Measurements from ENCODE around the gene MYOF. TPM values are rescaled to one million over a fixed set of nuclear protein-coding genes. Genes with fewer than 3 reads are reported as not detected.

The MYOF gene
- total RNA-seq, 4 donors from 2014 or later: 41.2 to 114 (median 86.9) TPM

DNA sequence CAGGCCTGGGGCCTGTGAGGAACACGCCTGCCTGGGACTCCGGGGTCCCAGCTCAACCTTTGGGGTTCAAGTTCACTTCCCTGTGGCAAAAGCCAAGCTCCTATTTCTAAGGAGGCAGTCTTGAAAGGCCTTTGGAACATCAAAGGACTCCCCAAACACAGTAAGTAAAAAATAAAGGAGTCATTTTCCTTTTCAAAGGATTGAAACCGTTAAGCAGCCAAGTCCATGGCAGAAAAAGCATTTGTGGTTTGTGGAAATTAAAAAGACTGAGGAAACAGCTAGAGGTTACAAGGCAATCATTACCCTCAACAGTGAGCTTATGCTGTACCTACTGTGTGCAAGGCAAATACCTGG, 200.8 kb downstream of the MYOF start:
- intact Hi-C loops (cut with DNase I; ENCODE audit: low total_unique reads): no loop called here

DNA sequence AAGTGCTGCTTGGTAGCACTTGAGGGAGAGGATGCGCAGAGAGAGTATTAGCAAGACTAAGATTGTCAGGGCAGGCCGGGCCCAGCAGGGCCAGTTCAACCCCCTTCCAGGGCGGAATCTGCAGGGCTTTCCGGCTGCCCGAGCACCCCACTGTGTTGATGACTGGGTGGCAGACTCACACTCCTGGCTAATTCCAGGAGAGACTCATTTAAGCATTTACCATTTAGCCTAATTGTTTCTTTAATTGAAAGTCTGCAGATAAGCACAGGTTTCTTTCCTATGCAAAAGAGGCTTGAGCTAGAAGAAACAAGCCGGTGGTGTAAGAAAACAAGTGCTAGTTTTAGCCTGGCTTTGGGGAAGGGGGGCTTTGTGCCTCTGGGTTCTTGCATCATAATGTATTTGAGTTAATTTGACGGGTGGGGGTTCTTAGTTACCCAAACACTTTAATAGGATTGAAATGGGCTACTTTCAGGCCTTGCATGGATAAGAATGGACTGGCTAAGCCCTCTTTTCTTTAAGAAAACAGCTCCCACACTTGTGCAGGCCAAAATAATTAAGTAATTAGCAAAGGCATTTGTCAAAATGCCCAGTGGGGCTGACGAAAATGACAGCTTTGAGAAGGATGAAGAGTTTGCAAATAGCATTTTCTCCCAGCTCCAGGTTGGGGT, 201.3 kb downstream of the MYOF start:
- intact Hi-C loops (cut with DNase I; ENCODE audit: low total_unique reads): no loop called here
- DNase-seq: no peak
- no peak for TF ChIP-seq POLR2A (IDR thresholded peaks at IDR 0.05)
- TF ChIP-seq, protein P1, sequence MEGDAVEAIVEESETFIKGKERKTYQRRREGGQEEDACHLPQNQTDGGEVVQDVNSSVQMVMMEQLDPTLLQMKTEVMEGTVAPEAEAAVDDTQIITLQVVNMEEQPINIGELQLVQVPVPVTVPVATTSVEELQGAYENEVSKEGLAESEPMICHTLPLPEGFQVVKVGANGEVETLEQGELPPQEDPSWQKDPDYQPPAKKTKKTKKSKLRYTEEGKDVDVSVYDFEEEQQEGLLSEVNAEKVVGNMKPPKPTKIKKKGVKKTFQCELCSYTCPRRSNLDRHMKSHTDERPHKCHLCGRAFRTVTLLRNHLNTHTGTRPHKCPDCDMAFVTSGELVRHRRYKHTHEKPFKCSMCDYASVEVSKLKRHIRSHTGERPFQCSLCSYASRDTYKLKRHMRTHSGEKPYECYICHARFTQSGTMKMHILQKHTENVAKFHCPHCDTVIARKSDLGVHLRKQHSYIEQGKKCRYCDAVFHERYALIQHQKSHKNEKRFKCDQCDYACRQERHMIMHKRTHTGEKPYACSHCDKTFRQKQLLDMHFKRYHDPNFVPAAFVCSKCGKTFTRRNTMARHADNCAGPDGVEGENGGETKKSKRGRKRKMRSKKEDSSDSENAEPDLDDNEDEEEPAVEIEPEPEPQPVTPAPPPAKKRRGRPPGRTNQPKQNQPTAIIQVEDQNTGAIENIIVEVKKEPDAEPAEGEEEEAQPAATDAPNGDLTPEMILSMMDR (IDR thresholded peaks at IDR 0.05): no peak
- Histone ChIP-seq H3K27me3 (no peaks in the 10 kb centered on the region), H3K4me1 (no peaks in the 10 kb centered on the region), H3K4me3 (no peak overlapping the region), H3K36me3 (no peaks in the 10 kb centered on the region), H3K27ac (no peak overlapping the region), H3K9me3 (no peaks in the 10 kb centered on the region)

More for the DNA sequence above, 200.8 kb downstream of the MYOF start:
- no peak overlapping the region for H3K4me3 ChIP-seq
- TF ChIP-seq POLR2A (IDR thresholded peaks at IDR 0.05): no peak
- TF ChIP-seq, protein P1 (IDR thresholded peaks at IDR 0.05): no peak
- H3K9me3 ChIP-seq: no peaks in the 10 kb centered on the region
- DNase-seq: no peak
- no peaks in the 10 kb centered on the region for H3K27me3 ChIP-seq
- H3K4me1 ChIP-seq: no peaks in the 10 kb centered on the region
- H3K36me3 ChIP-seq: no peaks in the 10 kb centered on the region
- H3K27ac ChIP-seq: no peak overlapping the region

DNA sequence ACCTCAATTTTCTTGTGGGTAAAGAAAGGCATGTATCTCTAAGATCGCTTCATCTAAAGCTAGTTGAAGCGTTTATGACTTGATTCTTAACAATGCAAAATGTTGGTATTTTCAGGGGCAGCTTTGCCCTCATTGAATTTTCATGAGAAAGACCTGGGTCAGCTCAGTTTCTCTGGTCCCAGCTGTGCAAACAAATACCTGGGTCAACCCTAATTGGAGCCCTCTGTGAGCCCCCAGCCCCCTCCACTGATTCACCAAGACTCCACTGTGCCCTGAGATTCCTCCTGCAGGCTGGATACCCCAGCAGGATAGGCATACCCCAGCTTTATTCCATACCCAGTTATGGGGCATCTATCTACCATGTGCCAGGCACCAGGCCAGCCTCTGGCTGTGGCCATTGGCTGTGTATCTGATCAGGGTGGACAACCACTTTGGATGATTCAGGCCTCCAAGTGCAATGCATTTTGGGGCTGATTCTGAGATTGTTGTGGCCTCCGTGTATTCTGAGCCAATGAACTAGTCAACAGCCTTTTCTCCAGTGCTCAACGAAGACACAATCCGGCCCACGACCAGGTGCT, 201.9 kb downstream of the MYOF start:
- DNase-seq: no peak
- Histone ChIP-seq H3K27ac (no peak overlapping the region), H3K4me3 (no peak overlapping the region), H3K9me3 (no peaks in the 10 kb centered on the region), H3K4me1 (no peaks in the 10 kb centered on the region), H3K27me3 (no peaks in the 10 kb centered on the region), H3K36me3 (no peaks in the 10 kb centered on the region)
- no peak for TF ChIP-seq POLR2A (IDR thresholded peaks at IDR 0.05)
- TF ChIP-seq, protein P1 (IDR thresholded peaks at IDR 0.05): no peak
- intact Hi-C loops (cut with DNase I; ENCODE audit: low total_unique reads): no loop called here

DNA sequence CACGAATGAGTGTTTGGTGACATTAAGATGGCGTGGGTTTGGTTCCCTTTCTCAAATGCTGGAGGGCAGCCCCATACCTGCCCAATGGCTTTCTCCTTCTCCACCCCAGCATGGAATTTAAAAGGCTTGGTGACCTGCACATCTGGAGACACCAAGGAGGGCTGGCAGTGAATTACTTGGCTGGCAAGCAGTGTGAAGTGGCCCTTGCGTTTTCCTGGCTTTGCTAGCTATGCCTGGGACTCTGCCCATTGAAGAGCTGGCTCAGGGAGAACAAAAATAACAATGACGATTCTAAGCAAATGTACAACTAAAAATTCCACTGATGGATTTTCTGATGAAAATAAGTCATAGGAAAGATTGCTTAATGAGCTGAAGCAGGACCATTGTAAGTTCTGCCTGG, 204.8 kb downstream of the MYOF start:
- Histone ChIP-seq H3K27ac (no peak overlapping the region), H3K27me3 (no peaks in the 10 kb centered on the region), H3K36me3 (no peaks in the 10 kb centered on the region), H3K4me3 (no peak overlapping the region), H3K9me3 (no peaks in the 10 kb centered on the region), H3K4me1 (no peaks in the 10 kb centered on the region)
- no peak for DNase-seq
- TF ChIP-seq, protein P1 (IDR thresholded peaks at IDR 0.05): no peak
- TF ChIP-seq POLR2A (IDR thresholded peaks at IDR 0.05): no peak
- intact Hi-C loops (cut with DNase I; ENCODE audit: low total_unique reads): no loop called here

DNA sequence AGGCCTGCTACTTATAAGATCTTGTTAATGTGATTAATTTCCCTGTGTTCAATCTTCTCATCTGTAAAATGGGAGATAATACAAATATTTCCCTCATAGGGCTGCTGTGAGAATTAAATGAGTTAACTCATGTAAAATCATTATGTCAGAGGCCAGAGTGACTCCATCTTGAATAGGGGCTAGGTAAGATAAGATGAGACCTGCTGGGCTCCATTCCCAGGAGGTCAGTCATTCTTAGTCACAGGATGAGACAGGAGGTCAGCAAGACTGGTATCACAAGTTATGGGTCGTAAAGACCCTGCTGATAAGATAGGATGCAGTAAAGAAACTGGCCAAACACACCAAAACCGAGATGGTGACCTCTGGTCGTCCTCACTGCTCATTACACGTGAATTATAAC, 207.7 kb downstream of the MYOF start:
- no peaks in the 10 kb centered on the region for H3K9me3 ChIP-seq
- no peak overlapping the region for H3K27ac ChIP-seq
- no peaks in the 10 kb centered on the region for H3K27me3 ChIP-seq
- DNase-seq: no peak
- no peaks in the 10 kb centered on the region for H3K36me3 ChIP-seq
- TF ChIP-seq, protein P1 (IDR thresholded peaks at IDR 0.05): no peak
- no peak for TF ChIP-seq POLR2A (IDR thresholded peaks at IDR 0.05)
- H3K4me1 ChIP-seq: no peaks in the 10 kb centered on the region
- no peak overlapping the region for H3K4me3 ChIP-seq
- intact Hi-C loops (cut with DNase I; ENCODE audit: low total_unique reads): no loop called here
